Neural progenitor cell (in vitro differentiated cells): ENCODE measurements around the gene VPS72.

Experiments used
- CTCF ChIP-seq: fragments of 200-600 bp; sonication (generic); IDR thresholded peaks from 2 replicates; pipeline ENCODE4 v1.5.1; 2017; ENCODE audit warnings: antibody characterized with exemption, mild to moderate bottlenecking
- EZH2 ChIP-seq: fragments of 200-600 bp; sonication (generic); IDR thresholded peaks from 2 replicates; pipeline ENCODE4 v1.6.1; 2017; ENCODE audit warnings: antibody characterized with exemption, mild to moderate bottlenecking, moderate library complexity
- EZH2phosphoT487 ChIP-seq: fragments of 200-600 bp; sonication (generic); IDR thresholded peaks from 2 replicates; pipeline ENCODE4 v1.6.1; 2017; ENCODE audit warnings: antibody characterized with exemption

GRCh38 chr1:151193856-151194255 is 3.9 kb upstream of the VPS72 start:
- TF ChIP-seq CTCF = no peak
- no peak for TF ChIP-seq EZH2
- TF ChIP-seq EZH2phosphoT487 = no peak
